HG02571 (cell line): Measurements from ENCODE around the gene GANC.
"Not testable (repeated sequence)": the region's sequence is repeated elsewhere in the genome, so short reads cannot be mapped to it uniquely, and the experiment has no call there.

Source experiments
- ATAC-seq: cut with Tn5 transposase; IDR thresholded peaks from one replicate; pipeline ENCODE4 v1.9.1; 2021; ENCODE audit warnings: mild to moderate bottlenecking, moderate library complexity; ENCODE audit not compliant: unreplicated experiment

The GANC gene

GRCh38 chr15:42272939-42273899 lies at the start of gene GANC, which contains the start of gene TMEM87A:
GANC (plus strand) TSS chr15:42273201; CDS start chr15:42274482, 1,281 bp downstream.
TMEM87A (minus strand) TSS chr15:42273433; CDS start chr15:42273398, 35 bp downstream.
- ATAC-seq, result peak; percentile 90

GRCh38 chr15:42226648-42227047 lies 46.4 kb upstream of the GANC start:
- ATAC-seq, result no peak

- no peak for ATAC-seq
Observed at GRCh38 chr15:42228036-42228435, 45.0 kb upstream of the GANC start.

GRCh38 chr15:42228981-42229380 lies 44.0 kb upstream of the GANC start:
- ATAC-seq, result not testable (repeated sequence)

GRCh38 chr15:42231088-42231487 lies 41.9 kb upstream of the GANC start:
- no peak for ATAC-seq

GRCh38 chr15:42232606-42233005 lies 40.4 kb upstream of the GANC start:
- no peak for ATAC-seq

- ATAC-seq, result no peak
Observed at GRCh38 chr15:42233107-42233506, 39.9 kb upstream of the GANC start.

GRCh38 chr15:42239528-42240182 lies 33.3 kb upstream of the GANC start:
- no peak for ATAC-seq

- ATAC-seq, result no peak
Observed at GRCh38 chr15:42240823-42241222, 32.2 kb upstream of the GANC start.

- ATAC-seq, result no peak
Observed at GRCh38 chr15:42253300-42253699, 19.7 kb upstream of the GANC start.

GRCh38 chr15:42264795-42265194 lies 8.2 kb upstream of the GANC start:
- no peak for ATAC-seq

GRCh38 chr15:42267286-42267685 lies 5.7 kb upstream of the GANC start:
- ATAC-seq, result no peak

GRCh38 chr15:42270551-42270950 lies 2.5 kb upstream of the GANC start:
- no peak for ATAC-seq

- no peak for ATAC-seq
Observed at GRCh38 chr15:42270996-42271395, 2.0 kb upstream of the GANC start.

GRCh38 chr15:42273900-42274701 lies 1.1 kb downstream of the GANC start:
- peak; percentile 13 for ATAC-seq

GRCh38 chr15:42274702-42274989 lies 1.6 kb downstream of the GANC start:
- no peak for ATAC-seq

- ATAC-seq, result no peak
Observed at GRCh38 chr15:42275780-42276391, 2.9 kb downstream of the GANC start.

- ATAC-seq, result no peak
Observed at GRCh38 chr15:42276762-42277161, 3.8 kb downstream of the GANC start.

- ATAC-seq, result no peak
Observed at GRCh38 chr15:42279234-42279723, 6.3 kb downstream of the GANC start.

- no peak for ATAC-seq
Observed at GRCh38 chr15:42282344-42282743, 9.3 kb downstream of the GANC start.

GRCh38 chr15:42282926-42283325 lies 9.9 kb downstream of the GANC start:
- no peak for ATAC-seq
